H9 (cell line): ENCODE results near the gene TRAPPC2L. TPM values are rescaled to one million over a fixed set of nuclear protein-coding genes. Genes with fewer than 3 reads are reported as not detected.

ENCODE experiments used
- DNase-seq: peaks from one replicate; pipeline ENCODE4 v3.0.0-alpha.2; 2017
- H2AFZ ChIP-seq: one replicate; pipeline ENCODE4 v1.6.1; 2013; ENCODE audit warnings: mild to moderate bottlenecking, low read length, control low read depth, moderate library complexity
- H2AK5ac ChIP-seq: 2 replicates; pipeline ENCODE4 v1.6.1; 2013; ENCODE audit warnings: low read length, control low read depth, mixed read lengths; ENCODE audit not compliant: insufficient read length
- H2BK120ac ChIP-seq: one replicate; pipeline ENCODE4 v1.6.1; 2013; ENCODE audit warnings: low read depth, mild to moderate bottlenecking, low read length, control low read depth, inconsistent platforms; ENCODE audit not compliant: poor library complexity, severe bottlenecking
- H2BK12ac ChIP-seq: 2 replicates; pipeline ENCODE4 v1.6.1; 2013; ENCODE audit warnings: low read length, control low read depth, mixed read lengths, low read depth; ENCODE audit not compliant: insufficient read length
- H2BK15ac ChIP-seq: 2 replicates; pipeline ENCODE4 v1.6.1; 2013; ENCODE audit warnings: low read depth, low read length, control low read depth
- H2BK20ac ChIP-seq: one replicate; pipeline ENCODE4 v1.6.1; 2013; ENCODE audit warnings: low read depth, mild to moderate bottlenecking, low read length, control low read depth, inconsistent platforms; ENCODE audit not compliant: poor library complexity, severe bottlenecking
- H2BK5ac ChIP-seq: 2 replicates; pipeline ENCODE4 v1.6.1; 2013; ENCODE audit warnings: low read length, control low read depth, mixed read lengths; ENCODE audit not compliant: insufficient read length
- H3K14ac ChIP-seq: 2 replicates; pipeline ENCODE4 v1.6.1; 2013; ENCODE audit warnings: low read length, control low read depth; ENCODE audit not compliant: insufficient read depth
- H3K18ac ChIP-seq: 2 replicates; pipeline ENCODE4 v1.6.1; 2013; ENCODE audit warnings: low read depth, mild to moderate bottlenecking, mixed read lengths, low read length, control low read depth; ENCODE audit not compliant: insufficient read length
- H3K23ac ChIP-seq: 2 replicates; pipeline ENCODE4 v1.6.1; 2013; ENCODE audit warnings: low read length, control low read depth, mixed read lengths, low read depth; ENCODE audit not compliant: insufficient read length
- H3K23me2 ChIP-seq: 2 replicates; pipeline ENCODE4 v1.6.1; 2013; ENCODE audit warnings: low read depth, mild to moderate bottlenecking, mixed read lengths, low read length, control low read depth; ENCODE audit not compliant: insufficient read length, poor library complexity, severe bottlenecking
- H3K27ac ChIP-seq: 2 replicates; pipeline ENCODE4 v1.5.1; 2013; ENCODE audit warnings: low read length, control low read depth, mixed read lengths, low read depth; ENCODE audit not compliant: insufficient read length
- H3K27me3 ChIP-seq: 2 replicates; pipeline ENCODE4 v1.6.1; 2013; ENCODE audit warnings: low read length, control low read depth, inconsistent platforms; ENCODE audit not compliant: insufficient read depth
- H3K4ac ChIP-seq: 2 replicates; pipeline ENCODE4 v1.6.1; 2013; ENCODE audit warnings: low read depth, mild to moderate bottlenecking, control low read depth, inconsistent platforms, low read length, moderate library complexity
- H3K4me1 ChIP-seq: 2 replicates; pipeline ENCODE4 v1.6.1; 2013; ENCODE audit warnings: low read length, control low read depth, inconsistent platforms; ENCODE audit not compliant: insufficient read depth
- H3K4me2 ChIP-seq: 2 replicates; pipeline ENCODE4 v1.6.1; 2013; ENCODE audit warnings: low read length, control low read depth, mixed read lengths; ENCODE audit not compliant: insufficient read length, insufficient read depth
- H3K56ac ChIP-seq: 2 replicates; pipeline ENCODE4 v1.6.1; 2013; ENCODE audit warnings: low read depth, mild to moderate bottlenecking, mixed read lengths, low read length, control low read depth; ENCODE audit not compliant: insufficient read length
- H3K79me1 ChIP-seq: 2 replicates; pipeline ENCODE4 v1.6.1; 2013; ENCODE audit warnings: low read depth, mild to moderate bottlenecking, moderate library complexity, low read length, control low read depth, inconsistent platforms; ENCODE audit not compliant: insufficient read depth, poor library complexity, severe bottlenecking
- H3K79me2 ChIP-seq: 2 replicates; pipeline ENCODE4 v1.6.1; 2013; ENCODE audit warnings: low read length, control low read depth, inconsistent platforms; ENCODE audit not compliant: insufficient read depth
- H3K9ac ChIP-seq: 2 replicates; pipeline ENCODE4 v1.6.1; 2013; ENCODE audit warnings: low read length, control low read depth, mixed read lengths; ENCODE audit not compliant: insufficient read length; ENCODE audit errors: extremely low read depth
- H3K9me3 ChIP-seq: one replicate; pipeline ENCODE4 v1.6.1; 2013; ENCODE audit warnings: low read depth, low read length, inconsistent platforms; ENCODE audit not compliant: control insufficient read depth
- H3T11ph ChIP-seq: one replicate; pipeline ENCODE4 v1.6.1; 2013; ENCODE audit warnings: mild to moderate bottlenecking, low read length, control low read depth, inconsistent platforms
- H4K20me1 ChIP-seq: one replicate; pipeline ENCODE4 v1.6.1; 2013; ENCODE audit not compliant: control insufficient read depth, insufficient read length, insufficient read depth
- H4K5ac ChIP-seq: 2 replicates; pipeline ENCODE4 v1.6.1; 2013; ENCODE audit warnings: low read depth, mild to moderate bottlenecking, mixed read lengths, low read length, control low read depth; ENCODE audit not compliant: insufficient read length
- H4K8ac ChIP-seq: replicated peaks from 2 replicates; pipeline ENCODE4 v1.6.1; 2013; ENCODE audit warnings: low read length, control low read depth, mixed read lengths, low read depth; ENCODE audit not compliant: insufficient read length
- H4K91ac ChIP-seq: 2 replicates; pipeline ENCODE4 v1.6.1; 2013; ENCODE audit warnings: low read depth, mild to moderate bottlenecking, moderate library complexity, mixed read lengths, low read length, control low read depth; ENCODE audit not compliant: insufficient read length
- H3K27ac Mint-ChIP-seq, 3 experiments: 2 replicates in 2 of 3; 3 replicates in 1 of 3; pipeline ENCODE4 v1.8.0; 2020 to 2021; ENCODE audit warnings: mixed read lengths in 3 of 3, mild to moderate bottlenecking in 1 of 3, moderate library complexity in 1 of 3
- H3K27me3 Mint-ChIP-seq: 2 replicates; pipeline ENCODE4 v1.8.0; 2021; ENCODE audit warnings: low read depth, mild to moderate bottlenecking, moderate library complexity, mixed read lengths
- H3K36me3 Mint-ChIP-seq, 3 experiments: 2 replicates in 2 of 3; 3 replicates in 1 of 3; pipeline ENCODE4 v1.8.0; 2020 to 2021; ENCODE audit warnings: low read depth in 3 of 3, mixed read lengths in 3 of 3; ENCODE audit not compliant: insufficient read depth in 1 of 3
- H3K4me1 Mint-ChIP-seq, 2 experiments: 2 replicates each; pipeline ENCODE4 v1.8.0; 2020; ENCODE audit warnings: mixed read lengths in 2 of 2
- H3K4me3 Mint-ChIP-seq, 2 experiments: 2 replicates in 1 of 2; 3 replicates in 1 of 2; pipeline ENCODE4 v1.8.0; 2020 to 2021; ENCODE audit warnings: mild to moderate bottlenecking in 2 of 2, mixed read lengths in 2 of 2, moderate library complexity in 1 of 2
- H3K9me3 Mint-ChIP-seq, 2 experiments: 2 replicates in 1 of 2; 3 replicates in 1 of 2; pipeline ENCODE4 v1.8.0; 2020; ENCODE audit warnings: mild to moderate bottlenecking in 2 of 2, mixed read lengths in 2 of 2, moderate library complexity in 1 of 2
- CTCF ChIP-seq: fragments of 200-600 bp; sonication (generic); conservative IDR thresholded peaks from 3 replicates; pipeline ENCODE4 v1.8.0; 2021; ENCODE audit warnings: antibody characterized with exemption, mild to moderate bottlenecking
- WGBS: extraction: QIAGEN DNeasy Blood & Tissue Kit; methylation state at CpG from one replicate; pipeline ENCODE4 v1.1.7; 2013; ENCODE audit warnings: missing lambda C conversion rate, low lambda C conversion rate, mixed read lengths; ENCODE audit not compliant: insufficient read length; ENCODE audit errors: extremely low coverage; 5-methylcytosine and 5-hydroxymethylcytosine counted together
- total RNA-seq: library from RNA; stranded (reverse); gene quantifications from 2 replicates; pipeline ENCODE4 v1.2.1, GENCODE V29; 2021

Gene TRAPPC2L
- total RNA-seq, 1 experiment from 2014 or later = 90.3 TPM

GRCh38 chr16:88817785-88818574 is 38.9 kb upstream of the TRAPPC2L start:
- Histone ChIP-seq H3K23ac (no peak overlapping the region), H3K27me3 (no peaks in the 10 kb centered on the region), H4K20me1 (no peaks in the 10 kb centered on the region), H3K4me2 (no peak overlapping the region), H3K14ac (peak overlapping the region; percentile 19; the same call in 1 of the 2 replicates), H4K5ac (no peak overlapping the region), H2BK5ac (no peak overlapping the region), H3K18ac (no peak overlapping the region), H3K27ac (no peak overlapping the region), H3K79me2 (no peaks in the 10 kb centered on the region), H4K91ac (no peak overlapping the region), H3K9ac (no peak overlapping the region), H3K56ac (no peak overlapping the region), H4K8ac (no peak overlapping the region), H3T11ph (no peak overlapping the region), H3K9me3 (no peaks in the 10 kb centered on the region), H2BK12ac (no peak overlapping the region), H2AK5ac (no peak overlapping the region), H2BK20ac (no peak overlapping the region), H3K23me2 (no peaks in the 10 kb centered on the region), H3K4me1 (no peaks in the 10 kb centered on the region), H2AFZ (no peak overlapping the region), H3K79me1 (no peaks in the 10 kb centered on the region), H2BK15ac (no peak overlapping the region), H3K4ac (no peak overlapping the region), H2BK120ac (no peak overlapping the region)
- DNase-seq = no peak
- Mint-ChIP-seq H3K4me1 (no peaks in the 10 kb centered on the region), H3K27ac (peak overlapping the region in 1 of 3 experiments; percentile 84; a peak in 2 of 7 replicates), H3K27me3 (no peaks in the 10 kb centered on the region), H3K36me3 (peaks cover 0 to 5% (median 4%) of the 10 kb centered on the region in 3 experiments; a peak in 2 of 7 replicates), H3K9me3 (no peaks in the 10 kb centered on the region), H3K4me3 (no peak overlapping the region)
- no peak for TF ChIP-seq CTCF
- no CpG with 5 or more reads among the region's 40 CpGs for WGBS
